Left ventricle myocardium inferior (tissue), 1 donor: Measurements from ENCODE around the gene UNK. TPM values are rescaled to one million over a fixed set of nuclear protein-coding genes. Genes with fewer than 3 reads are reported as not detected.

Experiments
- DNase-seq: peaks from one replicate; pipeline ENCODE4 v3.0.0-alpha.2; 2020
- H3K27ac ChIP-seq: fragments of 200-600 bp; replicated peaks from 2 replicates; pipeline ENCODE4 v1.8.0; 2021
- H3K27me3 ChIP-seq: fragments of 200-600 bp; 2 replicates; pipeline ENCODE4 v1.8.0; 2021; ENCODE audit warnings: low read depth
- H3K36me3 ChIP-seq: fragments of 200-600 bp; 2 replicates; pipeline ENCODE4 v1.8.0; 2021
- H3K4me1 ChIP-seq: fragments of 200-600 bp; 2 replicates; pipeline ENCODE4 v1.8.0; 2021
- H3K4me3 ChIP-seq: fragments of 200-600 bp; 2 replicates; pipeline ENCODE4 v1.8.0; 2021; ENCODE audit warnings: mild to moderate bottlenecking, moderate library complexity
- H3K9me3 ChIP-seq: fragments of 200-600 bp; replicated peaks from 2 replicates; pipeline ENCODE4 v1.8.0; 2021
- intact Hi-C: fragments of 100-400 bp; cut with micrococcal nuclease; formaldehyde crosslinking; loops from one replicate; pipeline ENCODE4 v1.11.0; 2022
- total RNA-seq: library from RNA; stranded (reverse); fragmentation: NEBNext Ultra II Directional; extraction: Animal tissue kit (Norgen Biotek cat#: 25700); gene quantifications from one replicate; pipeline ENCODE4 v1.2.1, GENCODE V29; 2021
- TF ChIP-seq, protein P1 (sequence below): fragments of 200-600 bp; IDR thresholded peaks from 2 replicates; pipeline ENCODE4 v1.8.0; 2021; ENCODE audit warnings: antibody characterized with exemption, mild to moderate bottlenecking, borderline replicate concordance
- donor health status: DM: no; HTN: yes; CAD: no; lungs with severe emphysema.

The UNK gene
- total RNA-seq, 1 donor from 2014 or later: 14.7 TPM

DNA sequence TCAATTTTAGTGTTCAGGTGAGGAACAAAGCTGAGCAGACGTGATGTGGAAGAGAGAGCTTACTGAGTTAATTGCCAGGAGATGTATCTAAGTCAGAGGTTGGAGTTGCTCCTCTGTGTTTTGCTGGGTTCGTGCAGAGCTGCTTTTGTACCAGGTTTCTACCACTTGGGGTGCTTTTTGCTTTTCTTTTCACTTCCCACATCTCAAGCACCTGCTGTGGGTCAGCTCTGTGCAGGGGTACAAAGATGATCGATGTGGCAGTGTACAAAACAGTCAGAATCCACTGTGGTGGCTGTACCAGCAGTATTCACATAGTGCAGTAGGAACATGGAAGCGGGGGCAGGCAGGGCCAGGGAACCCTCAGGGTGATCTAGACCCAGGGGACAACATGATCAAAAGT lies 14.8 kb downstream of the UNK start:
- Histone ChIP-seq H3K4me1 (no peaks in the 10 kb centered on the region), H3K36me3 (peaks cover 42% of the 10 kb centered on the region), H3K27me3 (no peaks in the 10 kb centered on the region), H3K27ac (no peak overlapping the region), H3K4me3 (no peak overlapping the region), H3K9me3 (no peaks in the 10 kb centered on the region)
- intact Hi-C loops: no loop called here
- TF ChIP-seq, protein P1, sequence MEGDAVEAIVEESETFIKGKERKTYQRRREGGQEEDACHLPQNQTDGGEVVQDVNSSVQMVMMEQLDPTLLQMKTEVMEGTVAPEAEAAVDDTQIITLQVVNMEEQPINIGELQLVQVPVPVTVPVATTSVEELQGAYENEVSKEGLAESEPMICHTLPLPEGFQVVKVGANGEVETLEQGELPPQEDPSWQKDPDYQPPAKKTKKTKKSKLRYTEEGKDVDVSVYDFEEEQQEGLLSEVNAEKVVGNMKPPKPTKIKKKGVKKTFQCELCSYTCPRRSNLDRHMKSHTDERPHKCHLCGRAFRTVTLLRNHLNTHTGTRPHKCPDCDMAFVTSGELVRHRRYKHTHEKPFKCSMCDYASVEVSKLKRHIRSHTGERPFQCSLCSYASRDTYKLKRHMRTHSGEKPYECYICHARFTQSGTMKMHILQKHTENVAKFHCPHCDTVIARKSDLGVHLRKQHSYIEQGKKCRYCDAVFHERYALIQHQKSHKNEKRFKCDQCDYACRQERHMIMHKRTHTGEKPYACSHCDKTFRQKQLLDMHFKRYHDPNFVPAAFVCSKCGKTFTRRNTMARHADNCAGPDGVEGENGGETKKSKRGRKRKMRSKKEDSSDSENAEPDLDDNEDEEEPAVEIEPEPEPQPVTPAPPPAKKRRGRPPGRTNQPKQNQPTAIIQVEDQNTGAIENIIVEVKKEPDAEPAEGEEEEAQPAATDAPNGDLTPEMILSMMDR: no peak
- DNase-seq: no peak

DNA sequence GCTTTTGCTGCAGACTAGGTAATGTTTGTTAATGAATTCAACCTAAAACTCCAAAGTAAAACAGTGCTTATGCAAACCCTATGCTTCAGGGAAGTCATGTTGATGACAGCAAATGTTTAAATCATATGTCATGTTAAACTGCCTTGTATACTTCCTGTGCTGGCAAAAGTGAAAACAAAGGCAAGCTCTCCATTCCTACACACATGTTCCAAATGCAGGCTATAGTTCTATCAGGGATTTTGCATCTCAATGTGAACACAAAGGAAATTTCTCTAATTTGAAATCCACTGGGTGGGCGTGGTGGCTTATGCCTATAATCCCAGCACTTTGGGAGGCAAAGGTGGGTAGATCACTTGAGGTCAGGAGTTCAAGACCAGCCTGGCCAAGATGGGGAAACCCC lies 19.3 kb downstream of the UNK start:
- intact Hi-C loops: no loop called here
- H3K4me3 ChIP-seq: no peak overlapping the region
- TF ChIP-seq, protein P1: no peak
- DNase-seq: no peak
- no peaks in the 10 kb centered on the region for H3K9me3 ChIP-seq
- peaks cover 29% of the 10 kb centered on the region for H3K4me1 ChIP-seq
- H3K36me3 ChIP-seq: peaks cover 17% of the 10 kb centered on the region
- H3K27ac ChIP-seq: no peak overlapping the region
- H3K27me3 ChIP-seq: no peaks in the 10 kb centered on the region

DNA sequence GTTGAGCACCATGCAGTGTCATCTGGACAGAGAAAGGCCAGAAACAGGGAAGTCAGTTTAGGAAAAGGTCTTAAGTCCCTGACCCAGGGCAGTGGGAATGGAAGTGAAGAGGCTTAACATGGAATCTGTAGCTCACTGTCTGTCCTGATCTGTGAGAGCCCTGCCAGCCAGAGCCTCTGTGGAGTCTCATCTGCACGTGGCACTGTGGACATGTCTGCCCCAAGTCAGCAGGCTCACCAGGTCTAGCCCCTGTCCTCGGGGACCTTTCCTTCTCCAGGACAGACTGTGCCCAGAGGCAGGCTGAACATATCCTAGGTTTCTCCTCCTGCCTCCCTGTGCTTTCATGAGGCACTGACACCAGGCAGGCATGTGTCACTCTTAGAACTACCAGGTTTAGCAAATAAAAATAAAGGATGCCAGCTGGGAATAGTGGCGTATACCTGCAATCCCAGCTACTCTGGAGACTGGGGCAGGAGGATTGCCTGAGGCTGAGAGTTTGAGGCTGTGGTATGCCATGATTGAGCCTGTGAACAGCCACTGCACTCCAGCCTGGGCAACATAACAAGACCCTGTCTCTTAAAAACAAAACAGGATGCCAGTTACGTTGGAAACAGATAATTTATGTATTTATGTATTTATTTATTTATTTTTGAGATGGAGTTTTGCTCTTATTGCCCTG lies 22.4 kb downstream of the UNK start:
- DNase-seq: peak; percentile 57

DNA sequence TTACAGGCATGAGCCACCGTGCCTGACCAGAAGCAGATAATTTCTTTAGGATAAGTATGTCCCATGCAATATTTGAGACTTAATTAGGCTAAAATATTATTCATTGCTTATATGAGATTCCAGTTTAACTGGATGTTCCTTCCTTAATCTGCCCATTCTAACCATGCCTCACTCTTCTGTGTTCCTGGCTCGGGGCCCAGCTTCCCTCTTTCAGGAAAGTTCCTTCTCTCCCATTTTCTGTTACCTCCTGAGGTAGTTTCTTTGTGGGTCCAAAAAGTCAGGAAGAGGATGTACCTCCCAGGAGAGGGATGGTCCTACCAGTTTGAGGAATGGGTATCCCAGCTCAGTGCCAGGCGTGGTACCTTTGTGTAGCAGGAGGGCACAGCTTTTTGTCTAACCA lies 23.3 kb downstream of the UNK start:
- no peak for DNase-seq
- Histone ChIP-seq H3K4me3 (no peak overlapping the region), H3K36me3 (peaks cover 30% of the 10 kb centered on the region), H3K27ac (peak overlapping the region; percentile 90), H3K27me3 (no peaks in the 10 kb centered on the region), H3K9me3 (no peaks in the 10 kb centered on the region), H3K4me1 (peaks cover 49% of the 10 kb centered on the region)
- TF ChIP-seq, protein P1: no peak
- intact Hi-C loops: no loop called here

More for the DNA sequence above, 22.4 kb downstream of the UNK start:
- intact Hi-C loops: no loop called here
- TF ChIP-seq, protein P1: no peak
- H3K36me3 ChIP-seq: peaks cover 21% of the 10 kb centered on the region
- no peaks in the 10 kb centered on the region for H3K27me3 ChIP-seq
- no peak overlapping the region for H3K4me3 ChIP-seq
- peaks cover 49% of the 10 kb centered on the region for H3K4me1 ChIP-seq
- H3K27ac ChIP-seq: peak overlapping the region; percentile 90
- H3K9me3 ChIP-seq: no peaks in the 10 kb centered on the region

DNA sequence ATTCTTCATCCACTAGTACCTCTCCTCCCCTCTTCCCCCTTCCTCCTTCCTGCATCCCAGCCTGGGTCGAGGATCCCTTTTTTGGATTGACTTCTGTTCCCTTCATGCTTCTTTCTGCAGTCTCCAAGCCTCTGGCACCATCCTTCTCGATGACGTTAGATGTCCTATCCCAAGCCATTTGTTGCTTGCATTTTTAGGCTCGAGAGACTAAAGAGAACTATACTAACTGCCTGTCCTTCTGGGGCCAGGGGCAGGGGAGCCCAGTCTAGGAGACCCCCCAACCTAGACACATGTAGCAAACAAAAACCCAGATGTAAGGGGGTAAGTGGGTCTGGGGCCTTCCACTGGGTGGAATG lies 23.9 kb downstream of the UNK start:
- Histone ChIP-seq H3K4me1 (peaks cover 49% of the 10 kb centered on the region), H3K9me3 (no peaks in the 10 kb centered on the region), H3K4me3 (no peak overlapping the region), H3K27me3 (no peaks in the 10 kb centered on the region), H3K36me3 (peaks cover 37% of the 10 kb centered on the region), H3K27ac (peak overlapping the region; percentile 90)
- TF ChIP-seq, protein P1: no peak
- intact Hi-C loops: no loop called here
- no peak for DNase-seq
